HEK293 (cell line): ENCODE data around the gene PTER.

Experiments
- BCL6B ChIP-seq: fragments of 450-650 bp; formaldehyde crosslinking; IDR thresholded peaks from 2 replicates; pipeline ENCODE4 v1.5.1; 2017; ENCODE audit warnings: missing biosample characterization, missing genetic modification characterization
- HIC1 ChIP-seq: fragments of 450-650 bp; formaldehyde crosslinking; IDR thresholded peaks from 2 replicates; pipeline ENCODE4 v1.5.1; 2016; ENCODE audit warnings: missing biosample characterization, missing genetic modification characterization
- KLF7 ChIP-seq: fragments of 450-650 bp; formaldehyde crosslinking; IDR thresholded peaks from 2 replicates; pipeline ENCODE4 v1.5.1; 2016; ENCODE audit warnings: missing biosample characterization, missing genetic modification characterization, borderline replicate concordance
- SCRT1 ChIP-seq: fragments of 450-650 bp; formaldehyde crosslinking; IDR thresholded peaks from 2 replicates; pipeline ENCODE4 v1.5.1; 2016; ENCODE audit warnings: missing biosample characterization, missing genetic modification characterization, borderline replicate concordance
- SETDB1 ChIP-seq: IDR thresholded peaks from one replicate; pipeline ENCODE4 v1.6.1; 2017; ENCODE audit warnings: mild to moderate bottlenecking, low read length, moderate library complexity, mixed read lengths; ENCODE audit not compliant: insufficient read length
- TCF7L2 ChIP-seq: IDR thresholded peaks from 2 replicates; pipeline ENCODE4 v1.6.1; 2011; ENCODE audit warnings: low read depth, mild to moderate bottlenecking, inconsistent platforms, low read length, moderate library complexity, borderline replicate concordance
- ZBTB10 ChIP-seq: fragments of 450-650 bp; formaldehyde crosslinking; IDR thresholded peaks from 2 replicates; pipeline ENCODE4 v1.5.1; 2016; ENCODE audit warnings: missing biosample characterization, missing genetic modification characterization
- ZBTB11 ChIP-seq: fragments of 450-650 bp; formaldehyde crosslinking; conservative IDR thresholded peaks from 2 replicates; pipeline ENCODE4 v1.5.1; 2016; ENCODE audit warnings: low read depth, missing biosample characterization, missing genetic modification characterization
- ZBTB44 ChIP-seq: fragments of 450-650 bp; IDR thresholded peaks from 2 replicates; pipeline ENCODE4 v1.5.1; 2018; ENCODE audit warnings: missing biosample characterization, mild to moderate bottlenecking, missing genetic modification characterization
- ZFP41 ChIP-seq: fragments of 450-650 bp; formaldehyde crosslinking; IDR thresholded peaks from 2 replicates; pipeline ENCODE4 v1.5.1; 2016; ENCODE audit warnings: missing biosample characterization, missing genetic modification characterization, borderline replicate concordance
- ZNF114 ChIP-seq: fragments of 450-650 bp; formaldehyde crosslinking; IDR thresholded peaks from 2 replicates; pipeline ENCODE4 v1.5.0; 2017; ENCODE audit warnings: missing biosample characterization, missing genetic modification characterization
- ZNF146 ChIP-seq: fragments of 450-650 bp; formaldehyde crosslinking; IDR thresholded peaks from 2 replicates; pipeline ENCODE4 v1.5.1; 2016; ENCODE audit warnings: missing biosample characterization, missing genetic modification characterization
- ZNF174 ChIP-seq: fragments of 450-650 bp; formaldehyde crosslinking; IDR thresholded peaks from 2 replicates; pipeline ENCODE4 v1.5.0; 2017; ENCODE audit warnings: missing biosample characterization, mild to moderate bottlenecking, missing genetic modification characterization
- ZNF292 ChIP-seq: fragments of 450-650 bp; formaldehyde crosslinking; IDR thresholded peaks from 2 replicates; pipeline ENCODE4 v1.5.1; 2016; ENCODE audit warnings: low read depth, missing biosample characterization, missing genetic modification characterization, borderline replicate concordance
- ZNF398 ChIP-seq: fragments of 450-650 bp; formaldehyde crosslinking; IDR thresholded peaks from 2 replicates; pipeline ENCODE4 v1.5.1; 2017; ENCODE audit warnings: missing biosample characterization, missing genetic modification characterization
- ZNF501 ChIP-seq: fragments of 450-650 bp; formaldehyde crosslinking; IDR thresholded peaks from 2 replicates; pipeline ENCODE4 v1.5.1; 2016; ENCODE audit warnings: missing biosample characterization, missing genetic modification characterization
- ZNF561 ChIP-seq: fragments of 450-650 bp; IDR thresholded peaks from 2 replicates; pipeline ENCODE4 v1.5.1; 2018; ENCODE audit warnings: missing biosample characterization, missing genetic modification characterization, borderline replicate concordance
- ZNF600 ChIP-seq: fragments of 450-650 bp; formaldehyde crosslinking; IDR thresholded peaks from 2 replicates; pipeline ENCODE4 v1.5.1; 2016; ENCODE audit warnings: missing biosample characterization, missing genetic modification characterization
- ZNF610 ChIP-seq: fragments of 450-650 bp; formaldehyde crosslinking; IDR thresholded peaks from 2 replicates; pipeline ENCODE4 v1.5.1; 2016; ENCODE audit warnings: missing biosample characterization, missing genetic modification characterization, borderline replicate concordance
- ZNF670 ChIP-seq: fragments of 450-650 bp; formaldehyde crosslinking; IDR thresholded peaks from 2 replicates; pipeline ENCODE4 v1.5.1; 2016; ENCODE audit warnings: missing biosample characterization, missing genetic modification characterization, low read depth
- ZNF701 ChIP-seq: fragments of 450-650 bp; formaldehyde crosslinking; IDR thresholded peaks from 2 replicates; pipeline ENCODE4 v1.5.1; 2016; ENCODE audit warnings: missing biosample characterization, missing genetic modification characterization
- ZNF791 ChIP-seq: fragments of 450-650 bp; formaldehyde crosslinking; IDR thresholded peaks from 2 replicates; pipeline ENCODE4 v1.5.1; 2016; ENCODE audit warnings: missing biosample characterization, missing genetic modification characterization
- ZSCAN18 ChIP-seq: fragments of 450-650 bp; formaldehyde crosslinking; IDR thresholded peaks from 2 replicates; pipeline ENCODE4 v1.5.1; 2016; ENCODE audit warnings: missing biosample characterization, missing genetic modification characterization

The PTER gene

GRCh38 chr10:16436758-16437539, at the start of gene PTER (continued):
- peak; percentile 87 for TF ChIP-seq ZBTB11 (tag by site-specific recombination)
- TF ChIP-seq ZNF292 (tag by site-specific recombination), result no peak
- peak; percentile 78 for TF ChIP-seq HIC1 (tag by site-specific recombination)
- no peak for TF ChIP-seq ZNF791 (tag by site-specific recombination)
- no peak for TF ChIP-seq SCRT1
- no peak for TF ChIP-seq ZNF174 (tag by site-specific recombination)
- TF ChIP-seq TCF7L2, result no peak
- TF ChIP-seq ZFP41 (tag by site-specific recombination), result no peak
- peak; percentile 20 for TF ChIP-seq ZNF600
- TF ChIP-seq BCL6B, result no peak
- no peak for TF ChIP-seq ZBTB44 (tag by site-specific recombination)
- TF ChIP-seq ZNF561, result 0 out of 2 replicates have a peak, but pooled peaks have one; percentile 21
- TF ChIP-seq ZNF701 (tag by site-specific recombination), result no peak
- peak; percentile 16; the same call in 1 of the 2 replicates for TF ChIP-seq ZNF146
- no peak for TF ChIP-seq ZSCAN18 (tag by site-specific recombination)
- no peak for TF ChIP-seq ZNF610
- TF ChIP-seq SETDB1, result no peak
- no peak for TF ChIP-seq ZBTB10 (tag by site-specific recombination)
- peak; percentile 89 for TF ChIP-seq ZNF501 (tag by site-specific recombination)
- no peak; the same call in 1 of the 2 replicates for TF ChIP-seq KLF7
- TF ChIP-seq ZNF670 (tag by site-specific recombination), result no peak
- no peak for TF ChIP-seq ZNF398
- no peak for TF ChIP-seq ZNF114 (tag by site-specific recombination)
